ENCODE data around the gene PCDH15. TPM values are rescaled to one million over a fixed set of nuclear protein-coding genes. Genes with fewer than 3 reads are reported as not detected.

The PCDH15 gene
- total and polyA plus RNA-seq, 2 of the 8 experiments (the other 6 are each of a cell fraction or from before 2014, with no cell fraction given): 0.11 TPM; not detected in 1

GRCh38 chr10:54587971-54588370 lies 213.1 kb downstream of the PCDH15 start (continued):
- no peak for TF ChIP-seq CHD7 (IDR thresholded peaks at IDR 0.05; ENCODE audit: insufficient replicate concordance, low read length)
- no peak for TF ChIP-seq KDM1A (IDR thresholded peaks at IDR 0.05; ENCODE audit: borderline replicate concordance, low read length)
- no peak for TF ChIP-seq NRF1 (IDR thresholded peaks at IDR 0.05; ENCODE audit: low read depth, low read length)
- TF ChIP-seq GABPA (IDR thresholded peaks at IDR 0.05; ENCODE audit: borderline replicate concordance, insufficient read depth, low read length): no peak
- no peak for TF ChIP-seq CBX8 (IDR thresholded peaks at IDR 0.05; ENCODE audit: borderline replicate concordance, low read depth, low read length)
- TF ChIP-seq RAD21 (IDR thresholded peaks at IDR 0.05 in 1 of 2, conservative IDR thresholded peaks at IDR 0.05 in 1 of 2; ENCODE audit: low read depth in 2 of 2, low read length in 2 of 2): no peak
- no peak for TF ChIP-seq ATF2 (IDR thresholded peaks at IDR 0.05; ENCODE audit: low read length)
- TF ChIP-seq CHD1 (IDR thresholded peaks at IDR 0.05; ENCODE audit: low read depth, low read length): no peak
- no peak for TF ChIP-seq CREB1 (IDR thresholded peaks at IDR 0.05)
- no peak for TF ChIP-seq BACH1 (IDR thresholded peaks at IDR 0.05; ENCODE audit: low read length)
